Thyroid gland (tissue), 4 donors: ENCODE measurements around the gene EXOC3.

Source experiments
- CTCF ChIP-seq, 6 experiments: fragments of 200-600 bp in 3 of 6; fragments of 450-650 bp in 3 of 6; sonication (generic) in 3 of 6; IDR thresholded peaks; one replicate each; pipeline ENCODE4 v1.5.1; 2016 to 2019; ENCODE audit warnings: antibody characterized with exemption in 6 of 6, mild to moderate bottlenecking in 2 of 6, inconsistent platforms in 1 of 6, moderate library complexity in 1 of 6
- POLR2A ChIP-seq, 2 donors: fragments of 450-650 bp; IDR thresholded peaks; one replicate each; pipeline ENCODE4 v1.6.1; 2017; ENCODE audit warnings: antibody characterized with exemption in 2 of 2, mild to moderate bottlenecking in 2 of 2, moderate library complexity in 1 of 2

GRCh38 chr5:395921-396530 is 47.0 kb upstream of the EXOC3 start:
- TF ChIP-seq CTCF (IDR thresholded peaks at IDR 0.05): no peak
- TF ChIP-seq POLR2A (IDR thresholded peaks at IDR 0.05): no peak
